ENCODE data around the gene NPIPA3.
"Not testable (repeated sequence)": the region's sequence is repeated elsewhere in the genome, so short reads cannot be mapped to it uniquely, and the experiment has no call there.

Gene NPIPA3

DNA sequence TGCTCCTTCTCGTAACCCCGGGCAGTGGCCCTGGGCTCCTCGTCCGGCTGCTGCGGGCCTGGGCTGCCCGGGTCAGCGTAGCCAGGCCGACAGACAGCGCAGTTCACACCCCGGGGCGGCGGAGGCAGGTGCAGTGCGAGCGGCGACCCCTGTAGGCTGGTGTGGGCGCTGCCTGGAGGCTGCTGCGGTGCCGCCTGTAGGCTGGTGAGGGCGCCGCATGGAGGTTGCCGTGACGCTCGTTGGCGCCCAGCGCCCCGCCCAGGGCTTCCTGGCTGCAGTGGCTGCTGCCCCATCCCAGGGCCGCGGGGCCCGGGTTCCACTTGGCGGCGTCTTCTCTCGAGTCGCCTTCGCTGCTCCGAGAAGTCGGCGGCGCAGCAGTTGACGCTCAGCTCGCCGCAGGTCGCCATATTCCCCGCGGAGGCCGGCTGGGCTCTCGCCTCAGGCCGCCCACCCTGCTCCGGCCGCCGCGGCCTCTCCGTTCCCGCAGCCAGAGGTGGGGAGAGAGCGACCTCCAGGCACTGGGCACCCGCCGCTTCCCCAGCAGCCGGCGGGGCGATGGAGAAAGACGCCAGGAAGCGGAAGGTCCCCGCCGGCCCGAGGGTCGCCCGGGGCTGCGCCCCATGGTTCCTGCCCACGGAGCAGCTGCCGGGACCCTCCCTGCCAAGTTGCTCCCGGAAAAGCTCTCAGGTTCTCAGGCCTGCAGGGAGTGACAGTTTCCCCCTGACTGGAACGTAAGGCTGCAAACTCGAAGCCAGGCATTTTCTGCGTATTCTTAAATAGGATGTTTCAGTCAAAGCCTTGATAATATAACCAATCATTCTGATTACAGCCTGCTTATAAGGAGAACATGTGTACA lies 39.3 kb downstream of the NPIPA3 start, which contains the start of gene NPIPA2:
Gene NPIPA2 (plus strand): TSS at position 261 of the 856 bp plus-strand sequence. CDS start 5,533 bp downstream, outside the sequence.
- in situ Hi-C loops (cut with HindIII; ENCODE audit: low sequenced_read_pairs) = not testable (repeated sequence)

DNA sequence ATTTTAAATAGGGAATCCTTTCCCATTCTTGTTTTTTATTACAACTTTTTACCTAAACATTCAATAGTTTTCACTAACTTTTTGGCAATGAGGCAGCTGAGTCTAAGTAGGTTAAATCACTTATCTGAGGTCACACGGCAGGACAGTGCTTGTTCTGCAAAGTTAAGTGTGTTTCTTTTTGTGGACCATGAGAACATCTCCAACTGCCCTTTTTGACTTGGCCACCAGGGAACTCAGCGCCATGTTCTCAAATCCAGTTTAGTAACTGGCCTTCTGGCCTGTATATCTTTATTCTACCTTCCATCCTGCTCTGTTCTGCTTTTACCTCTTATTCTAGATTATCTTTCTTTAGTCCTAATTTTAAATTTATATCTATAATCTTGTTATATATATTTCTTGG lies 70.4 kb downstream of the NPIPA3 start:
- in situ Hi-C loops (cut with HindIII; ENCODE audit: low sequenced_read_pairs) = not testable (repeated sequence)

DNA sequence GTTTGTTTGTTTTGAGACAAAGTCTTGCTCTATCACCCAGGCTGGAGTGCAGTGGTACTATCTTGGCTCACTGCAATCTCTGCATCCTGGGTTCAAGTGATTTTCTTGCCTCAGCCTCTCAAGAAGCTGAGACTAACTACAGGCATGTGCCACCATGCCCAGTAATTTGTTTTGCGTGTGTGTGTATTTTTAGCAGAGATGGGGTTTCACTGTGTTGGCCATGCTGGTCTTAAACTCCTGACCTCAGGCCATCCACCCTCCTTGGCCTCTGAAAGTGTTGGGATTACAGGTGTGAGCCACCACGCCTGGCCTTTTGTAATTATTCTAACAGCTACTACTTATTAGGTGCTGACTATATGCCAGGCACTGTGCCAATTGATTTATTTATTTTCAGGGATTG lies 72.4 kb downstream of the NPIPA3 start:
- in situ Hi-C loops (cut with HindIII; ENCODE audit: low sequenced_read_pairs) = not testable (repeated sequence)
